Stimulated activated CD4-positive, alpha-beta T cell treated with anti-CD3 and anti-CD28 coated beads, Interleukin-4, amount 100 ng/mL, for 4 hours (primary cell): Measurements from ENCODE around the gene CYP27A1.

ENCODE experiments used
- DNase-seq, 2 experiments: peaks; one replicate each; pipeline ENCODE4 v3.0.0-alpha.2; 2020

Gene CYP27A1

DNA sequence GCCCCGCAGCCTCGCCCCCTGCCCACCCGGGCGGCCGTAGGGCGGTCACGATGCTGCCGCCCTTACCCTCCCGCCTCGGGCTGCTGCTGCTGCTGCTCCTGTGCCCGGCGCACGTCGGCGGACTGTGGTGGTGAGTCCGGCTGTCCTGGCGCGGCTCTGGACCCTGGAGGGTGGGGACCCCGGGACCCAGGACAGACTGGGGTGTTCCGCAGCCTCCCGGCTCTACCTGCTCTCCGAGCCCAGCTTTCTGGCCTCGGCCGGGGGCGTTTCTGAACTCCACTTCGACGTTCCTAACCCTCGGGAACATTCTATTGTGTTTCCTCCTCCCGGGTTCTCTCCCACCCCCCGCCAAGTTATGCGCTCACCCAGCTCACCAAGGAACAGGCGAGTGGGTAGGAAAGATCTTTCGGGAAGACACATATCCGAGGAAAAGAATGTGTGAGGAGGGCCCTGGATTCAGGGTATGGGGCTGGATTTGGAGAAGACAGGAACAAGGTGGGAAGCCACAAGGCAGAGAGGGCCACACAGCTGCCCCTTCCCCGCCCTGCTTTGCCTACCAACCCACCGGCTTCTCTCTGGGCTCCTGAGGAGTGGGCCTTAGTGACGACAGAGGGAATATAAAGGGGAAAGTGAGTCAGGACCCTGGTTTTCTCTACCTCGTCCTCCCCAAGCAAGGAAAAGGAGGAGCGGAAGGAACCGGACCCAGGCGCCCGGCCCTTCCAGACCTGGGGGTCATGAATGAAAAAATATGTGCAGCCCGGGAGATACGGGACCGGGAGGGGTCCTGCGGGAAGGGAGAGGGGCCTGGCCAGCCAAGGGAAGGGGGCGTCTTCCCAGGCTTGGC lies 78.3 kb downstream of the CYP27A1 start:
- DNase-seq = no peak

DNA sequence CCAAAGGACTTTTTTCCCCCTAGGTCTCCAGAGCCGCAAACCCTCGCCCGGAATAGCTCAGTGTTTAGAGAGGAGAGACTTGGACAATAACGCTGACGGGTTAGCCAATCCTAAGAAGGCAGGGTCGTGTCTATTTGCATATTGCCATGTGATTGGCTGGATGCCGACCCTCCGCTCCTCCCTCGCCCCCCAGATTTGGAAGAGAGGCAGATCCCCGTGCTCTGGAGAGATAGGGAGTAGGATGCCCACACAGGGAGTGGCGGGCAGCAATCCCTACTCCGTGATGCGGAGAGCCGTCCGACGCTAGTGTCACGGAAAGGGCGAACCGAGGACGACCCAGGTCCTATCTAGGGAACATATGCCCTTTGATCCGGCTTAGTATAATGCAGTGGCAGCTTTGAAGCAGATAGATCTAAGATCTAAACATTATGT lies 79.0 kb downstream of the CYP27A1 start:
- DNase-seq = no peak

DNA sequence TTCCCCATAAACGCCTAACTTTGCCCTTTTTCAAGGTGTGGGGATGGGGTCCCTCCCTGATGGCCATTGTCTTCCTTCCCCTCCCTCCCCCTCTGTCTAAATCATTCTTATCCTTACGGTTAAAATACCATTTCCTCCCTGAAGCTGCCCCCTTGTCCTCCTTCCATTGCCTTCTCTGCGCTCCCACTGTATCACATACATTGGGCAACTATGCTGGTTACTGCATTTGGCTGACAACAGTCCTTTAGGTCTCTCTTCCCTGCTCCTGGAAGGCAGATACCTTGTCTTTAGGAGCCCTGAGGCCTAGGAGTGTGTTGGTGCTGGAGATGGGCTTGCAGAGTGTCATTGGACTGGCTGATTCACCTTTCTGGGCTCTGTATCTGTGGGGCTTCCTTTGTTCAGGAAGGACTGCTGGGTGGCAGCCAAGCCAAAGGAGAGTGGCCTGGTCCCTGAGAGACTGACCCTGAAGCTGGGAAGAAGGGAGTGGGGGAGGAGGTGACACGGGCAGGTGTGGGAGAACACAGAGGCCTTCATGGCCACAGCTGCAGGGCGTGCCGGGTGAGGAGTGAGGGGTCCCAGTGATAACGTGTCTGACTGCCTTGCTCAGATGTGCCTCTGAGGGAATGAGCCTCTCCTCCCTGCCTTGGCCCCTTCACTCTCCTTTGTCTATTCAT lies 79.8 kb downstream of the CYP27A1 start:
- no peak for DNase-seq

DNA sequence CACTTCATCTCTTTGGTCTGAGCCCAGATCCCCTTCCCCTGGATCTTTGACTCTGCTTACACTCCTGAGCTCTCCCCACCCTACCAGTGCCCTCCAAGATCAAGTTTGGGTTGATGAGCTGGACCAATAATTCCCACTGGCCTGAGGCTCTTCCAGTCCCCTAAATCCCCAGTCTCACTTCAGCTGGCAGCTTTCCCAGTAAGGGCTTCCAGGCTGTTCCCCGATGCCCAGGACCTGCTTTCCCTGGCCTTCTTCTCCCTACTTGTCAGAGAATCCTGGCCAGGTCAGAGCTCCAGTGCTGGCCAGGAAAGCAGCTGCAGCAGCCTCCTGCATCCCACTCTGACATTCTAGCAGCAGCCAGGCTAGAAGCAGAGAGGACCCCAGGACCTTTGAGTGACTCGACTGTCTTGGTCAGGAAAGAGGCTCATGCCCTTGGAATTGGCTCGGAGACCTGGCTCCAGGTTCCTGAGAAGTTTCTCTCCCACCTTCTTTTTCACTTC lies 81.1 kb downstream of the CYP27A1 start:
- DNase-seq = no peak
